Astrocyte of the cerebellum (primary cell): ENCODE results near the gene ZNF644.
"Not testable (repeated sequence)": the region's sequence is repeated elsewhere in the genome, so short reads cannot be mapped to it uniquely, and the experiment has no call there.

Experiments
- DNase-seq: peaks from one replicate; pipeline ENCODE4 v3.0.0-alpha.2; 2011; ENCODE audit warnings: low read depth
- H3K4me3 ChIP-seq: 2 replicates; pipeline ENCODE4 v1.5.1; 2011; ENCODE audit warnings: mild to moderate bottlenecking, low read depth, low read length, moderate library complexity
- CTCF ChIP-seq: IDR thresholded peaks from 2 replicates; pipeline ENCODE4 v1.5.1; 2012; ENCODE audit warnings: low read length, low read depth, moderate library complexity, mild to moderate bottlenecking; ENCODE audit errors: missing control alignments
- in situ Hi-C: cut with HindIII; loops from 2 replicates; pipeline ENCODE4 v1.10.0; 2017; ENCODE audit warnings: low sequenced_read_pairs

ZNF644 gene

GRCh38 chr1:90919190-90919719 lies 102.6 kb downstream of the ZNF644 start:
- in situ Hi-C loops: no loop called here
- TF ChIP-seq CTCF: no peak
- no peak for DNase-seq
- H3K4me3 ChIP-seq: no peak overlapping the region

- no peak for DNase-seq
- in situ Hi-C loops: no loop called here
- TF ChIP-seq CTCF: no peak
- H3K4me3 ChIP-seq: no peak overlapping the region
These were observed 110.5 kb downstream of the ZNF644 start for GRCh38 chr1:90911353-90911752.

GRCh38 chr1:90902672-90903071 lies 119.2 kb downstream of the ZNF644 start:
- DNase-seq: no peak
- in situ Hi-C loops: no loop called here

GRCh38 chr1:90899263-90899662 lies 122.6 kb downstream of the ZNF644 start:
- in situ Hi-C loops: no loop called here
- no peak overlapping the region for H3K4me3 ChIP-seq
- DNase-seq: no peak
- no peak for TF ChIP-seq CTCF

More at GRCh38 chr1:90902672-90903071, 119.2 kb downstream of the ZNF644 start:
- no peak for TF ChIP-seq CTCF
- H3K4me3 ChIP-seq: no peak overlapping the region

- H3K4me3 ChIP-seq, in situ Hi-C loops: not testable (repeated sequence)
These were observed 128.2 kb downstream of the ZNF644 start for GRCh38 chr1:90893679-90894078.

GRCh38 chr1:90892884-90893283 lies 129.0 kb downstream of the ZNF644 start:
- in situ Hi-C loops, H3K4me3 ChIP-seq, DNase-seq: not testable (repeated sequence)

More at GRCh38 chr1:90893679-90894078, 128.2 kb downstream of the ZNF644 start:
- not testable (repeated sequence) for DNase-seq

- DNase-seq, in situ Hi-C loops, H3K4me3 ChIP-seq: not testable (repeated sequence)
These were observed 129.6 kb downstream of the ZNF644 start for GRCh38 chr1:90892196-90892595.

- H3K4me3 ChIP-seq, DNase-seq, in situ Hi-C loops: not testable (repeated sequence)
These were observed 130.1 kb downstream of the ZNF644 start for GRCh38 chr1:90891756-90892155.

GRCh38 chr1:90882221-90882620 lies 139.6 kb downstream of the ZNF644 start:
- no peak for DNase-seq
- TF ChIP-seq CTCF: no peak
- no peak overlapping the region for H3K4me3 ChIP-seq
- in situ Hi-C loops: no loop called here
